NCI-H2171 treated with DMSO at 0.1 percent for 48 hours (cell line): ENCODE measurements around the gene RNU1-4.
"Not testable (repeated sequence)": the region's sequence is repeated elsewhere in the genome, so short reads cannot be mapped to it uniquely, and the experiment has no call there.

Experiments
- DNase-seq: peaks from one replicate; lab custom pipeline; 2025; lab: John Stamatoyannopoulos, UW

The RNU1-4 gene

GRCh38 chr1:16728243-16728949 is 11.9 kb upstream of the RNU1-4 start:
- not testable (repeated sequence) for DNase-seq

- DNase-seq, result not testable (repeated sequence)
Measured at GRCh38 chr1:16732254-16732896, 7.9 kb upstream of the RNU1-4 start.

- DNase-seq, result not testable (repeated sequence)
Measured at GRCh38 chr1:16741230-16741629, 914 bp downstream of the RNU1-4 start.

- DNase-seq, result not testable (repeated sequence)
Measured at GRCh38 chr1:16747660-16748059, 7.3 kb downstream of the RNU1-4 start.

GRCh38 chr1:16748710-16749109 is 8.4 kb downstream of the RNU1-4 start:
- DNase-seq, result not testable (repeated sequence)

GRCh38 chr1:16749910-16750888 is 9.9 kb downstream of the RNU1-4 start:
- not testable (repeated sequence) for DNase-seq

GRCh38 chr1:16752770-16753169 is 12.5 kb downstream of the RNU1-4 start:
- DNase-seq, result not testable (repeated sequence)

- not testable (repeated sequence) for DNase-seq
Measured at GRCh38 chr1:16755385-16755784, 15.1 kb downstream of the RNU1-4 start.

GRCh38 chr1:16755932-16756331 is 15.6 kb downstream of the RNU1-4 start:
- DNase-seq, result not testable (repeated sequence)

- not testable (repeated sequence) for DNase-seq
Measured at GRCh38 chr1:16757574-16757973, 17.3 kb downstream of the RNU1-4 start.

- DNase-seq, result not testable (repeated sequence)
Measured at GRCh38 chr1:16758060-16758459, 17.7 kb downstream of the RNU1-4 start.

GRCh38 chr1:16759041-16759493 is 18.8 kb downstream of the RNU1-4 start:
- DNase-seq, result not testable (repeated sequence)

- not testable (repeated sequence) for DNase-seq
Measured at GRCh38 chr1:16759650-16760455, 19.5 kb downstream of the RNU1-4 start.

- not testable (repeated sequence) for DNase-seq
Measured at GRCh38 chr1:16760456-16760765, 20.1 kb downstream of the RNU1-4 start.

GRCh38 chr1:16760801-16761200 is 20.5 kb downstream of the RNU1-4 start:
- not testable (repeated sequence) for DNase-seq

- not testable (repeated sequence) for DNase-seq
Measured at GRCh38 chr1:16764248-16764819, 24.0 kb downstream of the RNU1-4 start.

GRCh38 chr1:16764820-16765655 is 24.7 kb downstream of the RNU1-4 start:
- DNase-seq, result not testable (repeated sequence)

- DNase-seq, result not testable (repeated sequence)
Measured at GRCh38 chr1:16765731-16766605, 25.7 kb downstream of the RNU1-4 start.

GRCh38 chr1:16766689-16767256 is 26.5 kb downstream of the RNU1-4 start:
- DNase-seq, result not testable (repeated sequence)
